ENCODE results near the gene KRTAP5-3.

DNA sequence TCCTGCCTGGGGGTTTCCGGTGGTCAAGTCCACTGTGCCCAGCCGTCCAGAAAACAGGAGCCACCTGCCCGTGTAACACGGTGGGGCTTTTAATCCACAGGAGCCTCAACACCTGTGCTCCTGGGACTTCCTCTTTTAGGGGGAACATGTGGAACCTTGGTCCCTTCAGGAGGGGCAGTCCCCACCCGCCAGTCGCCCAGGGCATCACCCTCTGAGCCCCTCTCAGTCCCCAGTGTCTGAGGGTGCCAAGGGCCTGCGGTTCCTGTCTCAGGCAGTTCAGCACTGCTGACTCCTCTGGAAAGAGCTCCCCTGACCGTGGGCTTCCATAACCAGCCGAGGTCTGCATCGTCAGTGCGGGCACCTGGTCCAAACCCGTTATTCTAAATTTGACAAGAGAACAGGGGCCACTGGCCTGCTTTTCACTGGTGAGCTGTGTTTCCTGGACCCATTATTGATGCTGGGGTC, 37.1 kb upstream of the KRTAP5-3 start:
- TF ChIP-seq, protein P1, sequence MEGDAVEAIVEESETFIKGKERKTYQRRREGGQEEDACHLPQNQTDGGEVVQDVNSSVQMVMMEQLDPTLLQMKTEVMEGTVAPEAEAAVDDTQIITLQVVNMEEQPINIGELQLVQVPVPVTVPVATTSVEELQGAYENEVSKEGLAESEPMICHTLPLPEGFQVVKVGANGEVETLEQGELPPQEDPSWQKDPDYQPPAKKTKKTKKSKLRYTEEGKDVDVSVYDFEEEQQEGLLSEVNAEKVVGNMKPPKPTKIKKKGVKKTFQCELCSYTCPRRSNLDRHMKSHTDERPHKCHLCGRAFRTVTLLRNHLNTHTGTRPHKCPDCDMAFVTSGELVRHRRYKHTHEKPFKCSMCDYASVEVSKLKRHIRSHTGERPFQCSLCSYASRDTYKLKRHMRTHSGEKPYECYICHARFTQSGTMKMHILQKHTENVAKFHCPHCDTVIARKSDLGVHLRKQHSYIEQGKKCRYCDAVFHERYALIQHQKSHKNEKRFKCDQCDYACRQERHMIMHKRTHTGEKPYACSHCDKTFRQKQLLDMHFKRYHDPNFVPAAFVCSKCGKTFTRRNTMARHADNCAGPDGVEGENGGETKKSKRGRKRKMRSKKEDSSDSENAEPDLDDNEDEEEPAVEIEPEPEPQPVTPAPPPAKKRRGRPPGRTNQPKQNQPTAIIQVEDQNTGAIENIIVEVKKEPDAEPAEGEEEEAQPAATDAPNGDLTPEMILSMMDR (IDR thresholded peaks at IDR 0.05), result no peak
- no peak for TF ChIP-seq POLR2A (IDR thresholded peaks at IDR 0.05)

Data from adrenal gland (tissue), 5 donors.